ENCODE results near the gene DHX8.

GRCh38 chr17:43549496-43549895 lies 65.7 kb downstream of the DHX8 start:
- TF ChIP-seq EZH2 (IDR thresholded peaks at IDR 0.05; ENCODE audit: insufficient read depth, poor library complexity, severe bottlenecking) (no peak), EZH2phosphoT487 (IDR thresholded peaks at IDR 0.05; ENCODE audit: insufficient read depth, low read depth) (no peak)
